Measurements from ENCODE around the gene R3HCC1L.

DNA sequence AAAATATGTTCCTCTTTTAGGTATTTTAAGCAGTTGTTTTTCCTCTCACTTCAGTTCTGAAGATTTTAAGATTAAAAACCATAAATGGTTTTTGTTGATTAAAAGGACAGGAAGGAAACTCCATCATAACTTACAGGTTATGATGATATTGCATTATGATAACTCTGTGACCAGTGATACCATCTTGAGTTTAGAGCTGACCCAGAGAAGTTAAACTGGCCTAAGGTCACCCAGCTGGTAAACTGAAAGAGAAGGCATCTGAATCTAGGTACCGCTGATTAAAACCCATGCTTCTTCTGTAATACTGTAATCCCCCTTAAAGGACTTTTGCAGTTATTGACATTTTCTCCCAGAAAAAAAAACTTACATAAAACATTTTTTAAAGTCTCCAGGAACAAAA, 103.9 kb downstream of the R3HCC1L start:
- no peak for TF ChIP-seq ZFP30 (CRISPR knock-in tag; IDR thresholded peaks at IDR 0.05)
- no peak for TF ChIP-seq CSRNP3 (CRISPR knock-in tag; IDR thresholded peaks at IDR 0.05)
- TF ChIP-seq ESRRG (CRISPR knock-in tag; IDR thresholded peaks at IDR 0.05): no peak
- no peak for TF ChIP-seq BACH2 (CRISPR knock-in tag; IDR thresholded peaks at IDR 0.05; ENCODE audit: borderline replicate concordance)
- no peak for TF ChIP-seq RARB (CRISPR knock-in tag; IDR thresholded peaks at IDR 0.05)
- TF ChIP-seq GLIS3 (CRISPR knock-in tag; IDR thresholded peaks at IDR 0.05): no peak
- TF ChIP-seq ARNTL (CRISPR knock-in tag; IDR thresholded peaks at IDR 0.05; ENCODE audit: borderline replicate concordance, low read depth): no peak
- TF ChIP-seq ZFP3 (CRISPR knock-in tag; IDR thresholded peaks at IDR 0.05): no peak
